ENCODE measurements around the gene DIAPH2. TPM values are rescaled to one million over a fixed set of nuclear protein-coding genes. Genes with fewer than 3 reads are reported as not detected.
A peak's percentile ranks its signal among the peaks of the same experiment; 100 is the strongest.
"Not testable (repeated sequence)": the region's sequence is repeated elsewhere in the genome, so short reads cannot be mapped to it uniquely, and the experiment has no call there.

DIAPH2 gene
- total RNA-seq, 4 donors from 2014 or later, result 12.1 to 41.6 (median 29.1) TPM

GRCh38 chrX:96834137-96834536, 149.5 kb downstream of the DIAPH2 start:
- ATAC-seq (no peak), DNase-seq (no peak)
- H3K27me3 ChIP-seq, result no peaks in the 10 kb centered on the region
- no peak for TF ChIP-seq POLR2A (IDR thresholded peaks at IDR 0.05)
- no peak for TF ChIP-seq CTCF (IDR thresholded peaks at IDR 0.05 in 4 of 5, conservative IDR thresholded peaks at IDR 0.05 in 1 of 5)
- intact Hi-C loops (cut with DNase I; ENCODE audit: low total_unique reads), result no loop called here
- no peaks in the 10 kb centered on the region for H3K4me1 ChIP-seq
- no peak overlapping the region for H3K27ac ChIP-seq
- H3K4me3 ChIP-seq, result no peak overlapping the region
- no peaks in the 10 kb centered on the region for H3K9me3 ChIP-seq
- in situ Hi-C loops (cut with MboI; ENCODE audit: low sequenced_read_pairs in 4 of 4), result no loop called here
- H3K36me3 ChIP-seq, result no peaks in the 10 kb centered on the region

DNA sequence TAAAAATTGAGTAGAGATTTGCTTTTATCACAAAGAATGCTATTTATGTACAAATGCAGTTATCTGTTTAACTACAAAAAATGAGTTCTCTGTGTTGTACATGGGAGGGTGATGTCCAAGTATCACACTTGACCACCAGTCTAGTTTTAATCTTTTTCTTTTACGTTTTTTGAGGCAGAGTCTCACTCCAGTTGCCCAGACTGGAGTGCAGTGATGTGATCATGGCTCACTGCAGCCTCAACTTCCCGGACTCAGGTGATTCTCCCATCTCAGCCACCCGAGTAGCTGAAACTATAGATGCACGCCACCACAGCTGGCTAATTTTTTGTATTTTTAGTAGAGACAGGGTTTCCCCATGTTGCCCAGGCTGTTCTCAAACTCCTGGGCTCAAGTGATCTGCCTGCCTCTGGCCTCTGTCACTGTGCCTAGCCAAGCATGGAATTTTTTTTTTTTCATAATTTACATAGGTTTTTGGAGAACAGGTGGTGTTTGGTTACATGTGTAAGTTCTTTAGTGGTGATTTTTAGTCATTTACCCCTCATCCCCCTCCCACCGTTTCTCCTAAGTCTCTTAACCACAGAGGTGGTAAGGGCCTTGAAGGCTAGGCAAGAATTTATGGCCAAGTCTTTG, 151.1 kb downstream of the DIAPH2 start:
- in situ Hi-C loops (cut with MboI; ENCODE audit: low sequenced_read_pairs in 4 of 4), result no loop called here
- Histone ChIP-seq H3K36me3 (no peaks in the 10 kb centered on the region), H3K27ac (no peak overlapping the region), H3K4me1 (peaks cover 0 to under 1% of the 10 kb centered on the region in 2 donors), H3K27me3 (no peaks in the 10 kb centered on the region), H3K9me3 (no peaks in the 10 kb centered on the region), H3K4me3 (no peak overlapping the region)
- intact Hi-C loops (cut with DNase I; ENCODE audit: low total_unique reads), result no loop called here
- TF ChIP-seq POLR2A (IDR thresholded peaks at IDR 0.05), result no peak
- TF ChIP-seq CTCF (IDR thresholded peaks at IDR 0.05 in 4 of 5, conservative IDR thresholded peaks at IDR 0.05 in 1 of 5), result no peak
- DNase-seq (no peak), ATAC-seq (no peak)

DNA sequence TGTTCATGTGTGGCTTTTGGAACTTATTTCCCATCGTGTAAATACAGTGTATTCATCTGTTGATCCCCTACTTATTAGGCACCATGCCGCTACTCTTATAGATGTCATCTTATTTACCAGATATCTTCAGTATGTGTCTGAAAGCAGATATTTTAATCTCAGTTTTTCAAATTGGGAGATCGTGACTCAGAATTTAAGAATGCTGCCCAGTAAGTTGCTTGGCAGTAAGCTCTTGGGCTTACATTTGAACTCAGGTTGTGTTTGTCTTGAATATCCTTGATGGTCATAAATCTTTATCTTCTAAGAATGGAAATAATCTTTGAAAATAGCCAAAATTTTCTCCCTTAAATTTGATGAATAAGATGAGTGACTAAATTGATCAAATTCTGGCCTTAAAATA, 153.2 kb downstream of the DIAPH2 start:
- intact Hi-C loops (cut with DNase I; ENCODE audit: low total_unique reads), result no loop called here
- ATAC-seq (peak in 1 of 2 donors; percentile 47), DNase-seq (no peak)
- in situ Hi-C loops (cut with MboI; ENCODE audit: low sequenced_read_pairs in 4 of 4), result no loop called here
- no peak for TF ChIP-seq CTCF (IDR thresholded peaks at IDR 0.05 in 4 of 5, conservative IDR thresholded peaks at IDR 0.05 in 1 of 5)
- TF ChIP-seq POLR2A (IDR thresholded peaks at IDR 0.05), result no peak
- Histone ChIP-seq H3K4me3 (no peak overlapping the region), H3K4me1 (peaks cover 0 to 12% of the 10 kb centered on the region in 2 donors), H3K27ac (peak overlapping the region in 2 of 4 donors; percentile 43 to 49), H3K36me3 (no peaks in the 10 kb centered on the region), H3K27me3 (no peaks in the 10 kb centered on the region), H3K9me3 (no peaks in the 10 kb centered on the region)

DNA sequence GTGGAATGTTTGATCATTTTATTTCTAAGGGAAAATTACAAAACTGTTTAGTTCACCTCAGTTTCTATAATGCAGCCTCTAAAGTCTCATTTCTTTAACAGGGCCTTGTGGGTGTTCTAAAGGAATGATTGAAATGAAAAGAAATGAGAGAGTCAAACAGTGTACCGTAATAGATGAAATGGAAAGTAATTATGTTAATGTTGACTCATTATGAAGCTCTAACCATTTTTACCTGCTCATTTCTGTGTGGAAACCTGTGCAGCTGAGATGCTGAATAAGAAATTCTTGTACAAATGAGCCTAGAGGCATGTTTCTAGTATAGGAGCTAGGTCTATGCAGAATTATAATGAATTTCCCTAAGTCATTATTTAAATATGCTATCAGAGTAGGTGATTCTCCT, 153.9 kb downstream of the DIAPH2 start:
- Histone ChIP-seq H3K4me3 (no peak overlapping the region), H3K36me3 (no peaks in the 10 kb centered on the region), H3K4me1 (peaks cover 0 to 12% of the 10 kb centered on the region in 2 donors), H3K27me3 (no peaks in the 10 kb centered on the region), H3K9me3 (no peaks in the 10 kb centered on the region), H3K27ac (peak overlapping the region in 1 of 4 donors; percentile 49)
- no peak for ATAC-seq
- no peak for DNase-seq
- intact Hi-C loops (cut with DNase I; ENCODE audit: low total_unique reads), result no loop called here
- TF ChIP-seq CTCF (IDR thresholded peaks at IDR 0.05 in 4 of 5, conservative IDR thresholded peaks at IDR 0.05 in 1 of 5) (no peak), POLR2A (IDR thresholded peaks at IDR 0.05) (no peak)
- in situ Hi-C loops (cut with MboI; ENCODE audit: low sequenced_read_pairs in 4 of 4), result no loop called here

GRCh38 chrX:96841325-96841724, 156.7 kb downstream of the DIAPH2 start:
- ATAC-seq (peak; percentile 89 to 99), DNase-seq (peak in 1 of 2 donors; percentile 19)
- Histone ChIP-seq H3K4me1 (peaks cover 0 to 12% of the 10 kb centered on the region in 2 donors), H3K36me3 (no peaks in the 10 kb centered on the region), H3K27me3 (no peaks in the 10 kb centered on the region), H3K27ac (peak overlapping the region; percentile 39 to 79 (median 66)), H3K4me3 (no peak overlapping the region), H3K9me3 (no peaks in the 10 kb centered on the region)
- in situ Hi-C loops (cut with MboI; ENCODE audit: low sequenced_read_pairs in 4 of 4), result no loop called here
- intact Hi-C loops (cut with DNase I; ENCODE audit: low total_unique reads), result no loop called here
- no peak for TF ChIP-seq CTCF (IDR thresholded peaks at IDR 0.05 in 4 of 5, conservative IDR thresholded peaks at IDR 0.05 in 1 of 5)
- TF ChIP-seq POLR2A (IDR thresholded peaks at IDR 0.05), result no peak

DNA sequence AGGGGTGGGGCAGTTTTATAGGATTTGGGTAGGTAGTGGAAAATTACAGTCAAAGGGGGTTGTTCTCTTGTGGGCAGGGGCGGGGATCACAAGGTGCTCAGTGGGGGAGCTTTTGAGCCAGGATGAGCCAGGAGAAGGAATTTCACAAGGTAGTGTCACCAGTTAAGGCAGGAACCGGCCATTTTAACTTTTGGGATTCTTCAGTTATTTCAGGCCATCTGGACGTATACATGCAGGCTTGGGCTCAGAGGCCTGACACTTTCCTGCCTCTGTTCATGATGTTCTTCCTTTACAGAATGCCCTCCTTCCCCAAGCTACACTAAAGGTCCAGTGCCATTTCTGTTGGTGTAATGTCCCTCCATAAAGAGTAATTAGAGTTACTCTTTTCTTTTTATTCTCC, 157.2 kb downstream of the DIAPH2 start:
- intact Hi-C loops (cut with DNase I; ENCODE audit: low total_unique reads); H3K27me3 ChIP-seq; H3K9me3 ChIP-seq; H3K4me3 ChIP-seq; in situ Hi-C loops (cut with MboI; ENCODE audit: low sequenced_read_pairs in 4 of 4); DNase-seq; H3K36me3 ChIP-seq; ATAC-seq: not testable (repeated sequence)
- peak overlapping the region in 3 of 4 donors; percentile 63 to 79 (median 70) for H3K27ac ChIP-seq
- H3K4me1 ChIP-seq, result peaks cover 0 to 12% of the 10 kb centered on the region in 2 donors
